NCI-H1436 treated with DMSO at 0.1 percent for 48 hours (cell line): ENCODE results near the gene C1QTNF1.

ENCODE experiments used
- DNase-seq: peaks from one replicate; lab custom pipeline; 2025; lab: John Stamatoyannopoulos, UW

The C1QTNF1 gene

GRCh38 chr17:79095345-79096055 lies 71.5 kb downstream of the C1QTNF1 start:
- DNase-seq: no peak

- DNase-seq: no peak
Observed at GRCh38 chr17:79096477-79096876, 72.5 kb downstream of the C1QTNF1 start.

GRCh38 chr17:79097226-79098055 lies 73.5 kb downstream of the C1QTNF1 start:
- DNase-seq: no peak

GRCh38 chr17:79098282-79098867 lies 74.4 kb downstream of the C1QTNF1 start:
- no peak for DNase-seq
